ENCODE results near the gene ZNF787. TPM values are rescaled to one million over a fixed set of nuclear protein-coding genes. Genes with fewer than 3 reads are reported as not detected.

Gene ZNF787
- total RNA-seq, 1 experiment from 2014 or later: 54.6 TPM

DNA sequence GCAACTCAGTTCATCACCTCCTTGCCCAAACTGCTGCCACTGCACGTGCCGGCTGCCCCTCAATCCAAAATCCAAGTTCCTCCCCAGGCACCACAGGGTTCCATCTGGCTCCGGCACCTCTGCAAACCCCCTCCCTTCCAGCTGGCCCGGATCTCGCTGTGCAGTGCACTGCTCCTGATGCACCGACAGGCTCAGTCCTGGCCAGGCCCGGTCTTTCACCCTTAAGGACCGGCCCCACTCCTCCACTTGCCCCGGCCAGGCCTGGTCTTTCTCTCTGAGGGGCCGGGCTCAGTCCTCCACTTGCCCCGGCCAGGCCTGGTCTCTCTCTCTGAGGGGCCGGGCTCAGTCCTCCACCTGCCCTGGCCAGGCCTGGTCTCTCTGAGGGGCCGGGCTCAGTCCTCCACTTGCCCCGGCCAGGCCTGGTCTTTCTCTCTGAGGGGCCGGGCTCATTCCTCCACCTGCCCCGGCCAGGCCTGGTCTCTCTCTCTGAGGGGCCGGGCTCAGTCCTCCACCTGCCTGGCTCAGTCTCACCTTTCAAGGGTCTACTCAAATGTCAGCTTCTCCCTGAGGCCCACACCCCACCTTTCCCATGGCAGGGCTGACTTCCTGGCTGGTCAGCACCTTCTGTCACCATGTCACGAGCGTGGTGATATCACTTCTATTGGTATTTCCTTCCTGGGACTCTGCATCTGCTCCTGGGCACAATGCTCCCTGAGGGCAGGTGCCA lies 6.9 kb downstream of the ZNF787 start:
- Histone ChIP-seq H3K27me3 (ENCODE audit: insufficient read depth, low read length) (no peaks in the 10 kb centered on the region), H4K91ac (ENCODE audit: insufficient read length, low read depth, low read length) (no peak overlapping the region), H4K20me1 (ENCODE audit: control insufficient read depth, insufficient read depth, insufficient read length) (peaks cover 3% of the 10 kb centered on the region), H3K18ac (ENCODE audit: insufficient read length, low read depth, low read length) (no peak overlapping the region), H3K79me2 (ENCODE audit: insufficient read depth, low read length) (peaks cover 81% of the 10 kb centered on the region), H2BK15ac (ENCODE audit: low read depth, low read length) (no peak overlapping the region), H3K23me2 (ENCODE audit: insufficient read length, low read depth, low read length, poor library complexity, severe bottlenecking) (no peaks in the 10 kb centered on the region), H2BK5ac (ENCODE audit: insufficient read length, low read length) (no peak overlapping the region), H2AFZ (ENCODE audit: low read length) (no peak overlapping the region), H4K8ac (replicated peaks; ENCODE audit: insufficient read length, low read depth, low read length) (no peak overlapping the region), H3K56ac (ENCODE audit: insufficient read length, low read depth, low read length) (no peak overlapping the region), H3K4me1 (ENCODE audit: insufficient read depth, low read length) (peaks cover 10% of the 10 kb centered on the region), H3K9me3 (ENCODE audit: control insufficient read depth, low read depth, low read length) (no peaks in the 10 kb centered on the region), H3K4ac (ENCODE audit: low read depth, low read length) (no peak overlapping the region), H3K4me2 (ENCODE audit: insufficient read depth, insufficient read length, low read length) (no peak overlapping the region), H3K14ac (ENCODE audit: insufficient read depth, low read length) (no peak overlapping the region; the same call in 1 of the 2 replicates), H3K79me1 (ENCODE audit: insufficient read depth, low read depth, low read length, poor library complexity, severe bottlenecking) (peaks cover 6% of the 10 kb centered on the region), H2AK5ac (ENCODE audit: insufficient read length, low read length) (no peak overlapping the region), H3K9ac (ENCODE audit: extremely low read depth, insufficient read length, low read length) (no peak overlapping the region), H4K5ac (ENCODE audit: insufficient read length, low read depth, low read length) (no peak overlapping the region), H2BK120ac (ENCODE audit: low read depth, low read length, poor library complexity, severe bottlenecking) (no peak overlapping the region), H3T11ph (ENCODE audit: low read length) (no peak overlapping the region), H3K23ac (ENCODE audit: insufficient read length, low read depth, low read length) (no peak overlapping the region), H2BK12ac (ENCODE audit: insufficient read length, low read depth, low read length) (no peak overlapping the region), H2BK20ac (ENCODE audit: low read depth, low read length, poor library complexity, severe bottlenecking) (no peak overlapping the region), H3K27ac (ENCODE audit: insufficient read length, low read depth, low read length) (no peak overlapping the region)
- no peaks in the 10 kb centered on the region; the same call in 1 of the 2 replicates for H3K27me3 Mint-ChIP-seq (ENCODE audit: low read depth)
- peaks cover 58 to 69% of the 10 kb centered on the region in 2 experiments for H3K4me1 Mint-ChIP-seq
- no CpG with 5 or more reads among the region's 19 CpGs for WGBS (ENCODE audit: extremely low coverage, insufficient read length, low lambda C conversion rate)
- H3K4me3 Mint-ChIP-seq: peak overlapping the region in 1 of 2 experiments; percentile 45; a peak in 2 of 5 replicates
- H3K36me3 Mint-ChIP-seq (ENCODE audit: insufficient read depth in 1 of 3, low read depth in 3 of 3): peaks cover 5 to 14% (median 8%) of the 10 kb centered on the region in 3 experiments; a peak in 6 of 7 replicates
- H3K27ac Mint-ChIP-seq: peak overlapping the region; percentile 89 to 94 (median 91); a peak in 6 of 7 replicates
- DNase-seq: no peak
- TF ChIP-seq, protein P1, sequence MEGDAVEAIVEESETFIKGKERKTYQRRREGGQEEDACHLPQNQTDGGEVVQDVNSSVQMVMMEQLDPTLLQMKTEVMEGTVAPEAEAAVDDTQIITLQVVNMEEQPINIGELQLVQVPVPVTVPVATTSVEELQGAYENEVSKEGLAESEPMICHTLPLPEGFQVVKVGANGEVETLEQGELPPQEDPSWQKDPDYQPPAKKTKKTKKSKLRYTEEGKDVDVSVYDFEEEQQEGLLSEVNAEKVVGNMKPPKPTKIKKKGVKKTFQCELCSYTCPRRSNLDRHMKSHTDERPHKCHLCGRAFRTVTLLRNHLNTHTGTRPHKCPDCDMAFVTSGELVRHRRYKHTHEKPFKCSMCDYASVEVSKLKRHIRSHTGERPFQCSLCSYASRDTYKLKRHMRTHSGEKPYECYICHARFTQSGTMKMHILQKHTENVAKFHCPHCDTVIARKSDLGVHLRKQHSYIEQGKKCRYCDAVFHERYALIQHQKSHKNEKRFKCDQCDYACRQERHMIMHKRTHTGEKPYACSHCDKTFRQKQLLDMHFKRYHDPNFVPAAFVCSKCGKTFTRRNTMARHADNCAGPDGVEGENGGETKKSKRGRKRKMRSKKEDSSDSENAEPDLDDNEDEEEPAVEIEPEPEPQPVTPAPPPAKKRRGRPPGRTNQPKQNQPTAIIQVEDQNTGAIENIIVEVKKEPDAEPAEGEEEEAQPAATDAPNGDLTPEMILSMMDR (conservative IDR thresholded peaks at IDR 0.05): no peak
- H3K9me3 Mint-ChIP-seq: no peaks in the 10 kb centered on the region; a peak in 1 of 5 replicates
